DMS153 (cell line): Measurements from ENCODE around the gene HCFC2.
"Not testable (repeated sequence)": the region's sequence is repeated elsewhere in the genome, so short reads cannot be mapped to it uniquely, and the experiment has no call there.

ENCODE experiments used
- DNase-seq: peaks from one replicate; lab custom pipeline; 2025; lab: John Stamatoyannopoulos, UW

The HCFC2 gene

DNA sequence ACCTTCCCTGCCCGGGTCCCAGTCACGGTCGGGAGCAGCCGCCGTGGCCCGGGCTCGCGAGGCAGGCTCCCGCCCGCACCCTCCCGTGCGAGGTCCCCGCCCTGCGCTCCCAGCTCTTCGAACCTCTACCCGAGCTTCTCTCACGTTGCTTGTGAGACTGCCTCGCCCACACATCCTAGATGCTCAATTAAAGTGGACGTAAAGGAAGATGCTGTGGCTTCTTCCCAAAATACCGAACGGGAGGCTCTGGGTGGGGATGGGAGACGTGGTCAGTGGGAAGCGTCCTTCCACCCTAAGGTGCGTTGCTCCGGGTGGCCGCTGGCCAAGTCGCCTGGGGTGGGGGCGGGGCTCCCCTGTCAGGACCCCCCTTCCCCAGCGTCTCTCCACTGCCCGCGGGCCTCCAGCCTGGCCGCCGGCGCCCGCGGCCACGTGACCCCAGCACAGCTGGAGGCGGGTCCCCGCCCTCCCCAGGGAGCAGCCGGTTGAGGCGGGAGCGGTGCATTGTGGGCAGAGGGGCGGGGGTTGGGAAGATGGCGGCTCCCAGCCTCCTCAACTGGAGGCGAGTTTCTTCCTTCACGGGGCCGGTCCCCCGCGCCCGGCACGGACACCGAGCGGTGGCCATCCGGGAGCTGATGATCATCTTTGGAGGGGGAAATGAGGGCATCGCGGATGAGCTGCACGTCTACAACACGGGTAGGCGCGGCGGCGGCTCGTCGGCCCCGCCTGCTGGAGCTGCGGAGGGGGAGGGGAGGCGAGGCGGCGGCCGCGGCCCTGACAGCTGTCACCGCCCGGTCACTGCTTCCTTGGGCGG, at the start of gene HCFC2:
Gene HCFC2, plus strand, starts transcription at position 501 of the 811 bp plus-strand sequence. Its CDS starts 30 bp downstream, at position 531.
- peak; percentile 78 for DNase-seq

- not testable (repeated sequence) for DNase-seq
These were observed 42.5 kb upstream of the HCFC2 start for GRCh38 chr12:104021862-104022261.

- DNase-seq: no peak
These were observed 41.5 kb upstream of the HCFC2 start for GRCh38 chr12:104022786-104023185.

DNA sequence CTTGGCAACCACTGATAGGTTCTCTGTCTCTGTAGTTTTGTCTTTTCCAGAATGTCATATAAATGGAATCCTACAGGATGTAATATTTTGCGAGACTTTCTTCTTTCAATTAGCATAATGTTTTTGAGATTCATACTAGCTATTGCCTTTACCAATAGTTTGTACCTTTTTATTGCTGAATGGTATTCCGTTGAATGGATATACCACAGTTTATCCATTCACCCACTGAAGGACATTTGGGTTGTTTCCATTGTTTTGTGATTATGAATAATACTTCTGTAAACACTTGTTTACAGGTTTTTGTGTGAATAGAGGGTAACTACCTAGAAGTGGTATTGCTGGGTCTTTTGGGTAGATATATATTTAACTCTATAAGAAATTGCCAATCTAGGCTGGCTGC, 40.6 kb upstream of the HCFC2 start:
- DNase-seq: no peak

DNA sequence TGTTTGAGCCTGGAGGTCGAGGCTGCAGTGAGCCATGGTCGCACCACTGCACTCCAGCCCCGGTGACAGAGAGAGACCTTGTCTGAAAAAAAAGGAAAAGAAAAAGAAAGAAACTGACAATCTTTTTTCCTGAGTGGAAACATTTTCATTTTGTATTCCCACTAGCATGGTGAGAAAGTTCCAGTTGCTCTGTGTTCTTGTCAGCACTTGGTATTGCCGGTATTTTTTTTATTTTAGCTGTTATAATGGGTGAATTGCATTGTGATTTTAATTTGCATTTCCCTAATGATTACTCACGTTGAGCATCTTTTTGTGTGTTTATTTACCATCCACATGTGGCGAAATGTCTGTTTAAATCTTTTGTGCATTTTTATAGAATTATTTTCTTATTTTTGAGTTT, 40.0 kb upstream of the HCFC2 start:
- no peak for DNase-seq

DNA sequence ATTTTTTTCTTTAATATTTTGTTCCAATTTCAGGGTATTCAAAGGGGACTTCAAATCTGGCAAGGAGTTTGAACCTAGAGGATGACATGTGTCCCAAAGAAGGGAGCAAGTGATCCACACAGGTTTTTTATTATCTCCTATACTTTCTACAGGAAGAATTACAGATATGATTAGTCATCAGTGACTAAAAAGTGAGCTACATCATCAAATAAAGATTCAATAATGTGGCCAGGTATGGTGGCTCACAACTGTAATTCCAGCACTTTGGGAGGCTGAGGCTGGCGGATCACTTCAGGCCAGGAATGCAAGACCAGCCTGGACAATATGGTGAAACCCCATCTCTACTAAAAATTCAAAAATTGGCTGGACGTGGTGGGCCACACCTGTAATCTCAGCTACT, 38.6 kb upstream of the HCFC2 start:
- DNase-seq: no peak

GRCh38 chr12:104026841-104027599, 37.3 kb upstream of the HCFC2 start:
- no peak for DNase-seq

- not testable (repeated sequence) for DNase-seq
These were observed 33.7 kb upstream of the HCFC2 start for GRCh38 chr12:104030596-104030995.

- not testable (repeated sequence) for DNase-seq
These were observed 28.2 kb upstream of the HCFC2 start for GRCh38 chr12:104036143-104036542.

DNA sequence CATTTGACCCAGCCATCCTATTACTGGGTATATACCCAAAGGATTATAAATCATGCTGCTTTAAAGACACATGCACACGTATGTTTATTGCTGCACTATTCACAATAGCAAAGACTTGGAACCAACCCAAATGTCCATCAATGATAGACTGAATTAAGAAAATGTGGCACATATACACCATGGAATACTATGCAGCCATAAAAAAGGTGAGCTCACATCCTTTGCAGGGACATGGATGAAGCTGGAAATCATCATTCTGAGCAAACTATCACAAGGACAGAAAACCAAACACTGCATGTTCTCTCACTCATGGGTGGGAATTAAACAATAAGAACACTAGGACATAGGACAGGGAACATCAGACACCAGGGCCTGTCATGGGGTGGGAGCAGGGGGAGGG, 24.6 kb upstream of the HCFC2 start:
- not testable (repeated sequence) for DNase-seq

- DNase-seq: no peak
These were observed 21.8 kb upstream of the HCFC2 start for GRCh38 chr12:104042580-104042979.

DNA sequence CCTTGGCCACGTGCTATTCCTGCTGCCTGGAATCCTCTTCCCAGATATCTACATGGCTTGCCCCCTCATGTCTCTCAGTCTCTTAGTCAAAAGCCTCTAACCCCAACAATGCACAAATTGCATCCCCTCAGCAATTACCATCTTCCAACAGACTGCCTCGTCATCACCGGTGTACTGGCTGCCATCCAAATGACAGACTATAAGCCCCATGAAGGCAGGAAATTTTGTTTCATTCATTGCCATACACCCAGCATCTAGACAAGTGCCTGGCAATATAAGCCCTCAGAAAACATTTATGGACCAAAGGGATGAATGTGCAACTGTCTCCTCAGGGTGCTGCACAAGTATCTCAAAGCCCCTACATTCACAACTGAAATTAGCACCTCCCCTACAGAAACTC, 20.2 kb upstream of the HCFC2 start:
- no peak for DNase-seq

- no peak for DNase-seq
These were observed 18.0 kb upstream of the HCFC2 start for GRCh38 chr12:104046306-104046705.

- no peak for DNase-seq
These were observed 16.2 kb upstream of the HCFC2 start for GRCh38 chr12:104048162-104048561.

- DNase-seq: no peak
These were observed 15.5 kb upstream of the HCFC2 start for GRCh38 chr12:104048811-104049210.

DNA sequence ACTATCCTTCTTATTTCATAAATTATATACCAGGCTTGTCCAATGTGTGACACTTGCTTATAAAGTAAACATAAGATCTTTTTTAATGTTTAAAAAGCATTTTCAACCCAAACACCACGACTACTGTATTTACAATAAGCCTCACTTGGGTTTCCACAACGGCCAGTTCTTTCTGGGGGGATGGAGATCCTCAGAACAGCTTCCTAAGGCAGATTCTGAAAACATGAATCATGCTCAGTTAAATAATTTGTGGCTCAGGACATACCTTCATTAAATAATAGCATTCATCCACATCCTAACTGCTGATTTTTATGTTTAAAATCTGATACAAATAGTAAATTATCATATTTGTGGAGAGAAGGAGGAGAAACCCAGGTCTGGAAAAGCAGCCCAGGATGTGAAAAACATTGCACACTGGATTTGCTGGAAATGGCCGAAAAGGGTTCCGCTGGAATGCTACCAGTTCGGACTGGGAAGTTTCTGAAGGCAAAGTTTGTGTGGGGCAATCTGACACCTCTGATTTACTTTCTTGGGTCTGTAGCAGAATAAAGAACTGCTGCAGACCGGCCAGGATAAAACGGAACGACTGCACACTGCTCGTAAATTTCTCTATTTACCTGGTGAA, 14.9 kb upstream of the HCFC2 start:
- DNase-seq: no peak

GRCh38 chr12:104049903-104050356, 14.4 kb upstream of the HCFC2 start, which contains the start of gene GLT8D2:
Gene GLT8D2, minus strand, starts transcription at chr12:104050187. Its CDS starts 30,539 bp downstream, at chr12:104019648.
- DNase-seq: no peak

GRCh38 chr12:104050436-104050835, 13.9 kb upstream of the HCFC2 start:
- DNase-seq: no peak

GRCh38 chr12:104054681-104055346, 9.5 kb upstream of the HCFC2 start:
- DNase-seq: no peak

DNA sequence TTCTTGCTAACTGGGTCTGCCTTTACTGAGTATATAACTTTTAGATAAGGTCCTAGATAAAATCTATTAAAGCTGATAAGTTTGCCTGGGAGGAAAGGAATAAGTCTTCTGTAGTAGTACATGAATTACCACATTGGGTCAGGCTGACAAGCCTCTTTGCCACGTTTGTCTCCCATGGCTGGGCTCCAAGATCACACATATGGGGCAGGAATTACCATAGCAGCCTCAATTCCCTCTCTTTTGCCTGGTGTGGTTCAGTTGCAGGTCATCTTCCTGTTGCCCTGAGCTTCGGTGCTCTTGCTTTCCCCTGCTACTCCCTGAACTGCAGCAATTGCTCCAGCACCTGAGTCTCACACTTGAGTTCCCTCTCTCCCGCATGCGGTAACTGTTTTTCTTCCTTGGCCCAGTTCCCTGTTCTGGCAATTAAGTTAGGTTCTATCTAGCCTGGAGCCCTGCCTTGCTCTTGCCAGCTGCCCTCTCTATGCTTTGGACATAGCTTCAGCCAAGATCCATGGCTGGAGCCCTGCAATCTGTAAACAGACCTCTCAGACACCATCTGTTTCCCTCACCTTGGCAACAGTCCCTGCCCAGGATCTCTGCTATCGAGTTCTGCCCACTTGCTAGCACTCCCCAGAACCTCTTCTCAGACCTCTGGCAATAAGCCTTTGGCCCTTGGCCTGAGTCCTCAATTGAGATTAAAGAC, 8.5 kb upstream of the HCFC2 start:
- DNase-seq: peak; percentile 71

DNA sequence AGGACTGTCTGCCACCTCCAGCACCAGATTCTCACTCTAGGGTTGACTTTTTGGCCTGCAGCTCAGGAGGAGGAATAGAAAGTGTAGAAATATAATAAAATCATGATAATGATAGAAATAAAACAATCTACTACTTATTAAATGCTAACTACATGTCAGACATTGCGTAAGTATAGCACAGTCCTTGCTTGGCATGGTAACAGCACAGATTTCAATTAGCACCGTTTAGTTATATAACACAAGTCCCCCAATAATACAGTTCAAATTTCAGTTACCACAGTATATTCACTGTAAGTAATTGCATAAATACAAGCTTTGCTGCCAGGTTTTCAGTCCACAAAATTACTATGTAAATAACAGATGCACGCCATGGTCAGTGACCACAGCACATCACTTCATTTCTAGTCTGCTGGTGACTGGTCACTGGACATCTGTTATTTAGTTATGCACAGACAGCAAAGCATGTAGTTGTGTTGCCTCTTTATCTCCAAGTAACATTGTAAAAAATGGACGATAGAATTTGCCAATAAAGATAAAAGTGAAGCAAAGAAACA, 7.8 kb upstream of the HCFC2 start:
- DNase-seq: no peak
